A549 (cell line): ENCODE data around the gene INTS14. TPM values are rescaled to one million over a fixed set of nuclear protein-coding genes. Genes with fewer than 3 reads are reported as not detected.

Experiments used
- ATAC-seq, 2 experiments: fragments of 200-7000 bp in 1 of 2; fragments of >200 bp in 1 of 2; cut with Nextera tagmentation in 1 of 2; cut with Tn5 transposase in 1 of 2; 3 replicates each; pipeline versions ENCODE4 v1.8.0 to v1.9.1; 2018 to 2020; ENCODE audit warnings: mild to moderate bottlenecking in 1 of 2, moderate library complexity in 1 of 2
- CTCF ChIA-PET: fragments of 300-600 bp; sonication (Branson Sonifier 250); formaldehyde crosslinking; extraction: SDS; loops from one replicate; lab custom pipeline; 2021; ENCODE audit warnings: antibody characterized with exemption, inconsistent platforms; lab: Yijun Ruan, JAX
- POLR2A ChIA-PET: fragments of 350-600 bp; formaldehyde crosslinking; extraction: SDS; loops from one replicate; lab custom pipeline; 2021; ENCODE audit warnings: antibody characterized with exemption, inconsistent platforms; lab: Yijun Ruan, JAX
- DNase-seq, 2 experiments: peaks; one replicate each; pipeline versions ENCODE4 v3.0.0 to v3.0.0-alpha.2; 2011 to 2016; ENCODE audit warnings: low read depth in 1 of 2, low spot score in 1 of 2
- FAIRE-seq: peaks from 2 replicates; lab custom pipeline; 2011; peaks lifted over from hg19 to GRCh38; lab: Jason Lieb, UNC
- H3K27ac ChIP-seq, 2 experiments: fragments of >200 bp; sonication (Bioruptor Twin); formaldehyde crosslinking; 3 replicates each; pipeline ENCODE4 v1.5.1; 2016 to 2017
- H3K4me1 ChIP-seq: fragments of >200 bp; sonication (Bioruptor Twin); formaldehyde crosslinking; 3 replicates; pipeline ENCODE4 v1.6.1; 2016
- H3K4me2 ChIP-seq: fragments of >200 bp; sonication (Bioruptor Twin); formaldehyde crosslinking; 3 replicates; pipeline ENCODE4 v1.6.1; 2016
- H3K4me3 ChIP-seq: fragments of >200 bp; sonication (Bioruptor Twin); formaldehyde crosslinking; 3 replicates; pipeline ENCODE4 v1.5.1; 2016
- H3K9me3 ChIP-seq: fragments of >200 bp; sonication (Bioruptor Twin); formaldehyde crosslinking; 3 replicates; pipeline ENCODE4 v1.6.1; 2016
- BCL3 ChIP-seq: fragments of >200 bp; sonication (Bioruptor Twin); formaldehyde crosslinking; IDR thresholded peaks from 3 replicates; pipeline ENCODE4 v1.6.1; 2016
- CEBPB ChIP-seq, 2 experiments: fragments of >200 bp in 1 of 2; sonication (Bioruptor Twin) in 1 of 2; formaldehyde crosslinking in 1 of 2; IDR thresholded peaks; 2 replicates each; pipeline ENCODE4 v1.6.1; 2012 to 2016
- CHD2 ChIP-seq: fragments of 150-350 bp; IDR thresholded peaks from 2 replicates; pipeline ENCODE4 v1.6.1; 2014; ENCODE audit warnings: low read length; ENCODE audit not compliant: partially characterized antibody
- CHD4 ChIP-seq: fragments of 200-600 bp; sonication (generic); IDR thresholded peaks from 2 replicates; pipeline ENCODE4 v1.6.1; 2016; ENCODE audit warnings: antibody characterized with exemption, mild to moderate bottlenecking, borderline replicate concordance
- E2F6 ChIP-seq: IDR thresholded peaks from 2 replicates; pipeline ENCODE4 v1.6.1; 2012; ENCODE audit warnings: low read depth, borderline replicate concordance
- ELK1 ChIP-seq: fragments of 150-350 bp; IDR thresholded peaks from 2 replicates; pipeline ENCODE4 v1.6.1; 2014; ENCODE audit warnings: low read depth, mild to moderate bottlenecking, low read length
- ESRRA ChIP-seq: fragments of 150-350 bp; IDR thresholded peaks from 2 replicates; pipeline ENCODE4 v1.6.1; 2014; ENCODE audit warnings: mild to moderate bottlenecking, low read length, borderline replicate concordance
- FOSB ChIP-seq: fragments of 250-450 bp; sonication (Bioruptor Pico); IDR thresholded peaks from 2 replicates; pipeline ENCODE4 v1.5.0; 2020; ENCODE audit warnings: mild to moderate bottlenecking, moderate library complexity
- FOSL2 ChIP-seq, 2 experiments: fragments of 450-650 bp in 1 of 2; fragments of >200 bp in 1 of 2; sonication (Bioruptor Twin) in 1 of 2; formaldehyde crosslinking; IDR thresholded peaks; 2 replicates each; pipeline versions ENCODE4 v1.5.0 to v1.6.1; 2016 to 2020; ENCODE audit warnings: mild to moderate bottlenecking in 1 of 2, moderate library complexity in 1 of 2
- FOXS1 ChIP-seq: fragments of 250-450 bp; sonication (Bioruptor Pico); IDR thresholded peaks from 2 replicates; pipeline ENCODE4 v1.5.0; 2020; ENCODE audit warnings: mild to moderate bottlenecking, moderate library complexity
- GATA3 ChIP-seq: IDR thresholded peaks from 2 replicates; pipeline ENCODE4 v1.6.1; 2012; ENCODE audit warnings: borderline replicate concordance
- HDAC2 ChIP-seq: fragments of 200-600 bp; sonication (generic); IDR thresholded peaks from 2 replicates; pipeline ENCODE4 v1.6.1; 2016
- JUN ChIP-seq, 2 experiments: fragments of >200 bp; sonication (Bioruptor Twin); formaldehyde crosslinking; IDR thresholded peaks; 2 replicates in 1 of 2; 3 replicates in 1 of 2; pipeline ENCODE4 v1.6.1; 2016 to 2017
- MAFK ChIP-seq: fragments of 450-650 bp; IDR thresholded peaks from 2 replicates; pipeline ENCODE4 v1.6.1; 2014; ENCODE audit not compliant: partially characterized antibody
- MAZ ChIP-seq: fragments of 150-350 bp; IDR thresholded peaks from 2 replicates; pipeline ENCODE4 v1.6.1; 2014; ENCODE audit warnings: antibody characterized with exemption, low read depth, low read length, borderline replicate concordance
- MYC ChIP-seq: IDR thresholded peaks from 2 replicates; pipeline ENCODE4 v1.6.1; 2012; ENCODE audit warnings: mild to moderate bottlenecking, inconsistent platforms, low read length, improper control_type of control experiment, borderline replicate concordance
- NFE2L2 ChIP-seq: fragments of 150-350 bp; conservative IDR thresholded peaks from 2 replicates; pipeline ENCODE4 v1.6.1; 2014; ENCODE audit warnings: low read length
- NPAS2 ChIP-seq: fragments of 250-450 bp; sonication (Bioruptor Pico); IDR thresholded peaks from 2 replicates; pipeline ENCODE4 v1.8.0; 2022; ENCODE audit warnings: mild to moderate bottlenecking, moderate library complexity, borderline replicate concordance
- PBX3 ChIP-seq: IDR thresholded peaks from 2 replicates; pipeline ENCODE4 v1.6.1; 2012
- RAD21 ChIP-seq, 2 experiments: fragments of >200 bp in 1 of 2; sonication (Bioruptor Twin) in 1 of 2; formaldehyde crosslinking in 1 of 2; IDR thresholded peaks in 1 of 2; conservative IDR thresholded peaks in 1 of 2; 2 replicates in 1 of 2; 3 replicates in 1 of 2; pipeline ENCODE4 v1.6.1; 2012 to 2018; ENCODE audit warnings: inconsistent platforms in 1 of 2
- SMC3 ChIP-seq: fragments of >200 bp; sonication (Bioruptor Twin); formaldehyde crosslinking; IDR thresholded peaks from 3 replicates; pipeline ENCODE4 v1.6.1; 2018; ENCODE audit warnings: inconsistent platforms
- TFCP2L1 ChIP-seq: fragments of 250-450 bp; sonication (Bioruptor Pico); IDR thresholded peaks from 2 replicates; pipeline ENCODE4 v1.5.0; 2021; ENCODE audit warnings: mild to moderate bottlenecking
- ZFP36 ChIP-seq: fragments of 450-650 bp; IDR thresholded peaks from 2 replicates; pipeline ENCODE4 v1.6.1; 2014; ENCODE audit warnings: borderline replicate concordance; ENCODE audit not compliant: partially characterized antibody
- WGBS: methylation state at CpG from one replicate; pipeline ENCODE4 v1.1.6; 2017; ENCODE audit errors: missing lambda C conversion rate; 5-methylcytosine and 5-hydroxymethylcytosine counted together
- polyA minus RNA-seq: library from RNA; depleted of rRNA, polyadenylated mRNA; stranded (reverse); fragments of >200 nt; gene quantifications from 2 replicates; pipeline ENCODE4 v1.2.3, GENCODE V29; 2011; rRNA and poly(A)+ RNA removed
- polyA plus RNA-seq, 4 experiments: library from polyadenylated mRNA; depleted of rRNA in 3 of 4; stranded (reverse); fragments of >200 nt; fragmentation: RNase III in 1 of 4; extraction: RNeasy Plus Mini Kit Qiagen cat#74134 plus additional on column Dnase treatment in 1 of 4; gene quantifications; 2 replicates in 3 of 4; 3 replicates in 1 of 4; pipeline ENCODE4 v1.2.3, GENCODE V29; 2011 to 2017
- TF ChIP-seq, protein P1 (sequence below): fragments of >200 bp; sonication (Bioruptor Twin); formaldehyde crosslinking; IDR thresholded peaks from 2 replicates; pipeline ENCODE4 v1.6.1; 2016
- TF ChIP-seq, protein P2 (sequence below): fragments of 250-450 bp; sonication (Bioruptor Pico); IDR thresholded peaks from 2 replicates; pipeline ENCODE4 v1.5.0; 2020; ENCODE audit warnings: low read depth, mild to moderate bottlenecking, moderate library complexity
- TF ChIP-seq, protein P3 (sequence below): fragments of 200-600 bp; sonication (generic); IDR thresholded peaks from 2 replicates; pipeline ENCODE4 v1.6.1; 2016; ENCODE audit warnings: antibody characterized with exemption, mild to moderate bottlenecking, moderate library complexity

Gene INTS14
- polyA plus RNA-seq (2011; rRNA removed) (81.4 and 82.1 TPM in 2 replicates), polyA plus RNA-seq (2017; fragmentation: RNase III; extraction: RNeasy Plus Mini Kit Qiagen cat#74134 plus additional on column Dnase treatment) (36.6 to 40.0 TPM (median 38.1 TPM) in 3 replicates), polyA minus RNA-seq (56.3 and 68.0 TPM in 2 replicates)
- polyA plus RNA-seq (2012; cell fraction: cytosol; rRNA removed) = 41.1 and 47.1 TPM in 2 replicates
- 41.1 and 51.9 TPM in 2 replicates for polyA plus RNA-seq (2012; cell fraction: nucleus; rRNA removed)

DNA sequence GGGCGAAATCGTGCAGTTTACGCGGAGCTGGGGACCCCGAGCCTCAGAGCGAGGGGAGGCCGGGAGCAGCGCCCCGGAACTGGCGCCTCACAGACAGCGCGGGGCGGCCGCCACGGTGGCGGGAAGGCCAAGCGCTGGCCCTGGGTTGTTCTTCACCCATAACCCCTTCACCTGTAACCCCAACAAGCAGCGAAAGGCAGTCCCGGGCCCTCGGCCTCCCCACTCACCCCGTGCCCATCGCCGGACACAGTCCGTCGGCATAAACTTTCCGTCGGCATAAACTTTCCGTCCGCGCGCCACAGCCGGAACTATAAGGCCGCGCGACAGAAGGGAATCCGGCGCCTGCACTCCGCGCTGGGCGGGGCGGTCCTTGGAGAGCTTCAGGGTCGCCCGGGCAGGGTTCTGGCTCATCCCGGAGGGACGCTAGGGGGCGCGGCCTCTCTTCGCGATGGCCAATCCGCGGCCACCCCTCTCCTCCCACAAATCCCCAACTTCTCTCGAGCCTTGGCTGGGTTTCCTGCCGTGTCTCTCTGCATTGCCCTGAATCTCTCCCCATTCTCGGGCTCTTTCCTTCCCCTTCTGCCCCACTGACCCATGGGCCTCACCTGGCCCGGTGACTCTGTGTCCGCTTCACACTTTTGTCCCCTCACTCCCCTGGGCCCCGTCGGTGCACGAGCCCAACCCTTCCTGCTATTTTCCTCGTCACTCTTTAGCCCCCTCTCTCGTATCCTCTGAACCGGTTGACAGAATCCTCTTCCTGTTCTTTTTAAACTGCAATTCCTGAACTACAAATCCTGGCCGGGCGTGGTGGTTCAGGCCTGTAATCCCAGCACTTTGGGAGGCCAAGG lies at the start of gene INTS14:
TSS of gene INTS14 (minus strand) at position 261 of the 848 bp plus-strand sequence. CDS start 3,751 bp downstream, outside the sequence.
- H3K4me1 ChIP-seq = peaks cover 18% of the 10 kb centered on the region
- peak within 1 kb of the TSS; percentile 83 for H3K4me3 ChIP-seq
- no peaks in the 10 kb centered on the region for H3K9me3 ChIP-seq
- WGBS = 2% methylated on average over 51 of the region's 64 CpGs
- DNase-seq (peak; percentile 97 to 99), FAIRE-seq (no peak), ATAC-seq (peak; percentile 97 to 99)
- ChIA-PET POLR2A (interaction anchor here (0.5 to 3.3 kb wide), 34 partner anchors 9 to 470 kb away, joined by 3 to 62 read pairs (median 5); partner anchors contain the start of genes DENND4A, HACD3, RAB11A and RNU5B-1), CTCF (interaction anchor here (0.6 to 5.6 kb wide), 41 partner anchors 8 to 1614 kb away, joined by 3 to 43 read pairs (median 4); partner anchors contain the start of genes DENND4A, RAB11A and SLC24A1)
- H3K4me2 ChIP-seq = peak within 1 kb of the TSS; percentile 94
- H3K27ac ChIP-seq = peak within 1 kb of the TSS; percentile 93 to 94
- TF ChIP-seq MYC (peak; percentile 93), BCL3 (peak; percentile 85; the same call in 2 of the 3 replicates), E2F6 (peak; percentile 89), FOSB (no peak), CHD4 (no peak), ZFP36 (no peak), HDAC2 (0 out of 2 replicates have a peak, but pooled peaks have one; percentile 25), ELK1 (0 out of 2 replicates have a peak, but pooled peaks have one; percentile 5), TFCP2L1 (0 out of 2 replicates have a peak, but pooled peaks have one; percentile 37), PBX3 (peak; percentile 58; the same call in 1 of the 2 replicates), MAFK (no peak), ESRRA (0 out of 2 replicates have a peak, but pooled peaks have one; percentile 45), JUN (IDR thresholded peaks at IDR 0.05) (peak; percentile 77 to 97), SMC3 (peak; percentile 79), NPAS2 (no peak), NFE2L2 (no peak), FOSL2 (IDR thresholded peaks at IDR 0.05) (no peak), FOSL2 (CRISPR knock-in tag; IDR thresholded peaks at IDR 0.05) (no peak; the same call in 1 of the 2 replicates), CHD2 (peak; percentile 16), GATA3 (peak; percentile 61), FOXS1 (no peak), MAZ (peak; percentile 92; the same call in 1 of the 2 replicates), CEBPB (IDR thresholded peaks at IDR 0.05) (0 out of 4 replicates have a peak, but pooled peaks of 1 of the 2 experiments have one; percentile 37), RAD21 (conservative IDR thresholded peaks at IDR 0.05 in 1 of 2, IDR thresholded peaks at IDR 0.05 in 1 of 2) (peak; percentile 59 to 82)
- TF ChIP-seq, protein P1, sequence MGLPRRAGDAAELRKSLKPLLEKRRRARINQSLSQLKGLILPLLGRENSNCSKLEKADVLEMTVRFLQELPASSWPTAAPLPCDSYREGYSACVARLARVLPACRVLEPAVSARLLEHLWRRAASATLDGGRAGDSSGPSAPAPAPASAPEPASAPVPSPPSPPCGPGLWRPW = no peak
- TF ChIP-seq, protein P2, sequence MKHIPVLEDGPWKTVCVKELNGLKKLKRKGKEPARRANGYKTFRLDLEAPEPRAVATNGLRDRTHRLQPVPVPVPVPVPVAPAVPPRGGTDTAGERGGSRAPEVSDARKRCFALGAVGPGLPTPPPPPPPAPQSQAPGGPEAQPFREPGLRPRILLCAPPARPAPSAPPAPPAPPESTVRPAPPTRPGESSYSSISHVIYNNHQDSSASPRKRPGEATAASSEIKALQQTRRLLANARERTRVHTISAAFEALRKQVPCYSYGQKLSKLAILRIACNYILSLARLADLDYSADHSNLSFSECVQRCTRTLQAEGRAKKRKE = no peak
- TF ChIP-seq, protein P3, sequence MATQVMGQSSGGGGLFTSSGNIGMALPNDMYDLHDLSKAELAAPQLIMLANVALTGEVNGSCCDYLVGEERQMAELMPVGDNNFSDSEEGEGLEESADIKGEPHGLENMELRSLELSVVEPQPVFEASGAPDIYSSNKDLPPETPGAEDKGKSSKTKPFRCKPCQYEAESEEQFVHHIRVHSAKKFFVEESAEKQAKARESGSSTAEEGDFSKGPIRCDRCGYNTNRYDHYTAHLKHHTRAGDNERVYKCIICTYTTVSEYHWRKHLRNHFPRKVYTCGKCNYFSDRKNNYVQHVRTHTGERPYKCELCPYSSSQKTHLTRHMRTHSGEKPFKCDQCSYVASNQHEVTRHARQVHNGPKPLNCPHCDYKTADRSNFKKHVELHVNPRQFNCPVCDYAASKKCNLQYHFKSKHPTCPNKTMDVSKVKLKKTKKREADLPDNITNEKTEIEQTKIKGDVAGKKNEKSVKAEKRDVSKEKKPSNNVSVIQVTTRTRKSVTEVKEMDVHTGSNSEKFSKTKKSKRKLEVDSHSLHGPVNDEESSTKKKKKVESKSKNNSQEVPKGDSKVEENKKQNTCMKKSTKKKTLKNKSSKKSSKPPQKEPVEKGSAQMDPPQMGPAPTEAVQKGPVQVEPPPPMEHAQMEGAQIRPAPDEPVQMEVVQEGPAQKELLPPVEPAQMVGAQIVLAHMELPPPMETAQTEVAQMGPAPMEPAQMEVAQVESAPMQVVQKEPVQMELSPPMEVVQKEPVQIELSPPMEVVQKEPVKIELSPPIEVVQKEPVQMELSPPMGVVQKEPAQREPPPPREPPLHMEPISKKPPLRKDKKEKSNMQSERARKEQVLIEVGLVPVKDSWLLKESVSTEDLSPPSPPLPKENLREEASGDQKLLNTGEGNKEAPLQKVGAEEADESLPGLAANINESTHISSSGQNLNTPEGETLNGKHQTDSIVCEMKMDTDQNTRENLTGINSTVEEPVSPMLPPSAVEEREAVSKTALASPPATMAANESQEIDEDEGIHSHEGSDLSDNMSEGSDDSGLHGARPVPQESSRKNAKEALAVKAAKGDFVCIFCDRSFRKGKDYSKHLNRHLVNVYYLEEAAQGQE = 0 out of 2 replicates have a peak, but pooled peaks have one; percentile 45
